Stimulated activated CD8-positive, alpha-beta memory T cell treated with anti-CD3 and anti-CD28 coated beads, Interleukin-12 subunit alpha, Interleukin-12 subunit beta, amount 100 ng/mL, for 24 hours (primary cell): Measurements from ENCODE around the gene LALBA.
"Not testable (repeated sequence)": the region's sequence is repeated elsewhere in the genome, so short reads cannot be mapped to it uniquely, and the experiment has no call there.

Experiments used
- DNase-seq: peaks from one replicate; pipeline ENCODE4 v3.0.0-alpha.2; 2020; ENCODE audit errors: extremely low read depth

The LALBA gene

DNA sequence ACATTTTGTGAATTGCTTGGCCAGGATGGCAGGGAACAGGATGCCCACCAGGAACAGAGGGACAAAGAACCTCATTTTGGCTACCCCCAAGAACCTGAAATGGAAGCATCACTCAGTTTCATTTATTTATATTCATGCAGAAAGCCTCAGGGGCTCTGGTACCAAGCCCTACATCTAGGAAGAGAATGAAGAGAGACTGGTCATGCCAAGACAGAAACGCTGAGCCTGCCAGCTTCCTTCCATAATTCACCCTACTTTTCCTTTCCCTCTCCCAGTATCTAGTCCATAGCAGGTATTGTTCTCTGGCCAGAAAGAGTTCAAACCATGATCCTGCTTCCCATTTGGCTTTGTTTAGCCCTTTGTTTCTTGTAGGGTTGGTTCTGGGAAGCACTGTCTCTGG, at the start of gene LALBA:
TSS of gene LALBA (minus strand) at position 101 of the 400 bp plus-strand sequence. CDS start at position 75, 26 bp downstream.
- DNase-seq = no peak

DNA sequence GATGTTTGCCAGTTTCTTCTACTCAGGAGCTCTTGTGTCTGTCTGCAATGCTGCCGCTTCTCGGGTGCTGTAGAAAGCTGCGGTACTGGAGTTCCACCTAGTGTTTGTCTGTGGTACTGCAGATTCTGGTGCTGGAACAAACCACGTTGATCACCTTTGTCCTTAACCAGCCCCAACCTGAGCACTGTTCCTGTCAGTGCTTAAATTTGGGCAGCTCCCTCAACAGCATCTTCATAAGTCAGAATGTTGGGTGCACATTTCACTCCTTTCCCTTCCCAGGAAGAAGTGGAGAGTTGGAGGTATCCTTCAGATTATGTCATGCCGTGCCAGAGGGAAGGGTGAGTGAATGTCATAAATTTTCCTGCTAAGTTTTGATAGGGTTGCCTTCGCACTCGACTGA, 48.7 kb upstream of the LALBA start:
- peak; percentile 24 for DNase-seq

DNA sequence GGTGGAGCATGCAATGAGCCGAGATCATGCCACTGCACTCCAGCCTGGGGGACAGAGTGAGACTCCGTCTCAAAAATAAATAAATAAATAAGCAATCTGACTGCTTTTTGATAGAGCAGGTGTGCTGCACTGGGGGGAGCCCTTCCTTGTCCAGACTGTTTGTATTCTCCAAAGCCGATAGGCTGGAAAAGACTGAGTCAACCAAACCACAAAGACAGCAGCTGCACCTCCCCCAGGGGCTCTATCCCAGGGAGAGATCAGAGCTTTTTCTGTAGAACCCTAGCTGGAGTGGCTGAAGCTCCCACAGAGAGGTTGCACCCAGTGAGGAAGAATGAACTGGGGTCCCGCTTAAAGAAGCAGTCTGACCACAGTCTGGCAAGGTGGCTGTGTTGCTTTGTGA, 45.8 kb upstream of the LALBA start:
- no peak for DNase-seq

DNA sequence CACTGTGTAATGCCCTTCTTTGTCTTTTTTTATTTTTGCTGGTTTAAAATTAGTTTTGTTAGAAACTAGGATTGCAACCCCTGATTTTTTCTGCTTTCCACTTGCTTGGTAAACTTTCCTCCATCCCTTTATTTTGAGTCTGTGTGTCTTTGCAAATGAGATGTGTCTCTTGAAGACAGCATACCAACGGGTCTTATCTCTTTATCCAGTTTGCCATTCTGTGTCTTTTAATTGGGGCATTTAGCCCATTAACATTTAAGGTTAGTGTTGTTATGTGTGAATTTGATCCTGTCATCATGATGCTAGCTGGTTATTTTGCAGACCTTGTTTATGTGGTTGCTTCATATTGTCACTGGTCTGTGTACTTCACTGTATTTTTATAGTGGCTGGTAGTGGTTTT, 43.5 kb upstream of the LALBA start:
- no peak for DNase-seq

DNA sequence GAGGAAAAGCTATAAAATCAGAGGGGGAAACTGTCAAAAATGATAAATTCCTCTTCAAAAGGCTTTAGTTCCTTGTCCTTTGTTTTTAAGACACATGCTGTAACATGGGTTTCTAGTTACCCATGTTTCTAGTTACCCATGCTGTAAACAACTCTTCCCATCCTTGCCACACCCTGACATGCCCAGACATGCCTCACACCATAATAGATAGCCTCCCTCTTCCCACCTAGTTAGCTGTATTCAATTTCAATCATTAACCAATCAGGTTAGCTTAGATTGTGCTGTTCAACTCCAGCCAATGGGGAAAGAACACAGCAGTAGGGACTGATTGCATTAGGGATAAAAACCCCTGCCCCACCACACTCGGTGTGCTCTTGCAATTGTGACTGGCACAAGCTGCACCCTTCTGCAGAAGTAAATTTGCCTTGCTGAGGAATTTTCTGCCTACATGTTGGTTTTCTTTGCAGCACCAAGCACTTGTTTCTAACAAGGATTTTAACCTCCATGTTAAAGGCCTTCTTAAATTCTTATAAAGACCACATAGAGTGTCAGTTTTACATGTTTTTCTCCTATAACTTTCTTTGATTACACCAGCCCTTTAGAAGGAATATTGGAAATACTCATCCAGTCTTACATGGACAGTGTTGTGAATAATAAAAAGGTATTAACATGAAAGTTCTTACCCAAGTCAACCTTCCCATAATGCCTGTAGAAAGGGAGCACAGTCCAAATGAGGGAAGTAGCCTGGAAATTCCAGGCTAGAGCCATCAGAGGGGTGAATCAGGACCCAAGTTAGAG, 32.5 kb upstream of the LALBA start:
- DNase-seq = no peak

DNA sequence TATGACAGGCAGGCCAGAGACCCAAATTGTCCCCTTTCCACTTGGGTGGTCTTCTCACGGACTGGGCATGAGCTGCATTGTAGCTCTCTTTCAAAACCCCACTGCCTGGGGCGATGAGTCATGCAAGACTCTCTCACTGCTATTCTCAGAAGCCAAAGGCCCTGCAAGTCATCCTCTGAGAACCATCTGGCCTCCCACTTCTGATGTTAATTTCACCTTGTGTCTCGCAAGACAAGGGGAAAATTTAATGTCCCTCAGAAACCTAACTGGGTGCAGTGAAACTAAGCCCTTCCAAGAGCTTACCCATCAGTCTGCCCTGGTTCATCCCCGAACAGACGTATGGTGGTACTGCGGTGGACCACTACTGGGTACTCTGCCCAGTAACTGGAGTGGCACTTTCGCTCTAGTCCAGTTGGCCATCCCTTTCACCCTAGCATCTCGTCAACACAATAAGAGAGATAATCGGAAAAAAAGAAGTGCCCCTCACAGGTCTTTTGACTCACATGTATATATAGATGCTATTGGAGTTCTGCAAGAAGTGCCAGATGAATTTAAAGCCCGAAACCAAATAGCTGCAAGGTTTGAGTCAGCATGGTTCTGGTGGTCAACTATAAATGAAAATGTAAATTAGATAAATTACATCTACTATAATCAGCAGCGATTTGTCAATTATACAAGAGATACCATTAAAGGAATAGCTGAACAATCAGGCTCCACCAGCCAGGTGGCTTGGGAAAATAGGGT, 31.3 kb upstream of the LALBA start:
- DNase-seq = no peak

DNA sequence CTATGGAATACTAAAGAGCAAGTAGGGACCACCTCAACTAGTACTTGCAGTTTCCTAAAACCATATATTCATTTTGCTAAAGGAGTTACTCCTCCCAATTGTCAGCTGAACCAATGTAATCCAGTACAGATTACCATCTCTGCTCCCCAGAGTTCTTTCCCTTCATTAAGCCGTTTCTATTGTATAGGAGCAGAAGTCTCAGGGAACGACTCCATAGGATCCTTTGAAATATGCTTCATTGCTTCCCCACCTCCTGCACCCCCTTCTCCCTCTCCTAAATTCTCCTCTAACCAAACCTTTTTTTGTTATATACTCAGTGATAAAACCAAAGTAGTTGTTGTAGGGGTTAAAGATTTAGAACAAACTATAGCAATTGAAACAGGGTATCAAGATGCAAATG, 30.7 kb upstream of the LALBA start:
- no peak for DNase-seq

DNA sequence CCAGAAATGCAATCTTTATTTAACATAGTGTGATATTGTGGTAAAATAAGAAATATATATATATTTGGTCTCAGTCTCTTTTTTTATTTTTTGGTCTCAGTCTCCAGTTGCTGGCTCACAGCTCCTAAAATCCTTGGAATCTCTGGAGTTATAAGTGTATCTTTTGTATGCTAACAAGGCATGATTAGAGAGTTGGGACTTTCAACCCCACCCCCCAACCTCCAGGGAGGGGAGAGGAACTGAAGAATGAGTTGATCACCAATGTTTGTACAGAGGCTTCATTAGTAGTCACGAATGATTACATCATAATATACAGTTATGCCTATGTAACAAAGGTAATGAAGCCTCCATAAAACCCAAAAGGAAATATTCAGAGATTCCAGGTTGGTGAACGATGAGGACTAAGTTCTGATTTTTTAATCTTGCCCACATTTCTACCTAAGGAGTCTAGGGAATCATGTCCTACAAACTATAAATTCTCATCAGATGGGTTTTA, 22.8 kb upstream of the LALBA start:
- no peak for DNase-seq

DNA sequence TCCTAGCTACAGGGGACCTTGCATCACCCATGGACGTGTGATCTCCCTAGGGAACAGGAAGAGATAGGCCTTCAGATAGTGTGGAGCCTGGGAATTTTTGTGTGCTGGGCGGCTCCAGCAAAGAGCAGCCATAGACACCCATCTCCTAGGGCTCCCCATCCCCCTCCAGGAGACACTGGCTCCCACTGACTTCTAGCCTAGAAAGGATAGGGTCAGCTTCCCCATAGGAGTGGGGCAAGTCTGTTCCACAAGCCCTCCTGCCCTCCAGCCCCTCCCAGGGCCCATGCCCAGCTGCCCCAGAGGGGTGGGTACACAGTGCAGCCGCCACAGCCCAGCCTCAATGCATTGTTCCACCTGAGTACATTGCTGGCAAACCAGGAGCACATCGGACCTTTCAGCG, 16.5 kb upstream of the LALBA start:
- DNase-seq = no peak

DNA sequence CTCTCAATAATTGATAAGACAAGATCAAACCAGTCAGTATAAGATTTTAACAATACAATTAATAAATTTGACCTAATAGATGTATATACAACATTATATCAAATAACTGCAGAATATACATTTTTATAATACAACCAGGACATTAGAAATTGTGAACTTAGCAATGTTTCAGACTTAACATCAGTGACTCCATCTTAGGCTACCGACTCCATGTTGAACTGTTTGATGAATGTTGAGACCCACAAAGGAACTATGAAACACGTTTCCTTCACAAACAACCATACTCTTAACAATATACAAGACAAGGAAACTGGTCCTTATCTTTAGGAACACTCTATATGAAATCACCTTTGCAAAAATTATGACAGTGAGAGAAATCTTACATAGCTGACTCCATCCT, 13.9 kb upstream of the LALBA start:
- DNase-seq = no peak

DNA sequence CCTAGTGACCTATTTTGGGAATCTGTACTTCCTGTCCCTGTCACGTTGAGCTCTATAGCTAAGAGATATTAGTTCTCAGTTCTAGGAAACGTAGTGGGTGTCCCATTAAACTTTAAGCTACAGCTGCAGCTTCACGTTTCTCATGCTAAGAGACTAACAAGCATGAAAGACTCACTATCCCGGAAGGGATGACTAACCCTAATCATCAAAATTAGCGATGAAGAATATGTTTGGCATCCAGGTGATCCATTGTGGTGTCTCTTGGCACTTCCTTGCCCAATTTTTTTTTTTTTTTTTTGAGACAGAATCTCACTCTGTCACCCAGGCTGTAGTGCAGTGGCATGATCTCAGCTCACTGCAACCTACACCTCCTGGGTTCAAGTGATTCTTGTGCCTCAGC, 11.0 kb upstream of the LALBA start:
- DNase-seq = no peak

DNA sequence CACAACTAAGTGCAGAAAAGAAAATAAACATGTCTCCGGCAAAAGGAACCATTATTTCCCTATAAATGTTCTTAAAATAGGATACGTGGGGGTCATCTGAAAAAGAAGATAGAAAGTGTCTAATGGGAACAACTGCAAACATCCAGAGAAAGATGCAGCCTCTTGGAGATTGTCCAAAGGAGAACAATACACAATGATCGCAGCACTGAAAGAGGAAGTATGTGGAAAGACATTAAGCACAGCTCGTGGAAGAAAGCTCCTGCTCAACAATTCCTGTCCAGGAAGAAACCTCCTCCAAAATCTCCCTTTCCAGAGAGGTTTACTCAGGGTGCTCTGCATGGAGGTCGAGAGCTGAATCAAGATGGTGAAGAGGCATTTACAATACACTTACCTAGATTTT, 2.5 kb upstream of the LALBA start:
- no peak for DNase-seq

DNA sequence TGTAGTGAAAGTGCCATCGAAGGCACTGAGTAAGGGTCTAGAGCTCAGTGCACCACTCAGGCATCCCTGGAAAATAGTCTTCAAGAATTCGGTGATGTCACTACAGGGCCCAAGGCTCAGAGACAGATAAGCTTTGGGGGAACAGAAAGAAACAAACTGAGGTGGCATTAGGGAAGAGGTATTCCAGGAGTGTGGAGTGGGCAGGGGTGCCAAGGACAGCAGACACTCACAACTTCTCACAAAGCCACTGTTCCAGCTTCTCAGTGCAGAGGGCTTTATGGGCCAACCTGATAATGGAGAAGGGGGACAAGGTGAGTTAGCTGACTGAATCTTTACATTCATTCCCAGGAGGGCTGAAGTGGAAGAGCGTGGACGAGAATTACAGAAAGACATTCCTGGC, 2.1 kb downstream of the LALBA start:
- no peak for DNase-seq

DNA sequence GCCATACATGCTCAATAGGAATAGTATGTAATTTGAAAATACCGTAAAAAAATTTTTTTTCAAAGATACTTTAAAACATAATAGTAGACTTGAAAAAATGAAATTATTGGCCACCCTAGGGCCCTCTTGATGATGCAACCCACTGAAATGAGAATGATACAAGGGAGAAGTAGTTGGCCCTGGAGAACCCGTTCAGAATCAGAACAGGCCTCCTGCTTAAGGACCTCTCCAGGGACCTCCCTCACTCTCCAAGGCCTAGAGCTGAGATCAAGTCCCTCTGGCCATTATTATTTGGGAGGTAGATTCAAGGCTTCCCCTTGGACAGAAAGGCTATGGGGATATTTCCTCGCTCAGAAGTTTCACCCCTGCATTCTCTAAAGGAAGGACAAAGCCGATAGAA, 11.9 kb downstream of the LALBA start:
- no peak for DNase-seq

DNA sequence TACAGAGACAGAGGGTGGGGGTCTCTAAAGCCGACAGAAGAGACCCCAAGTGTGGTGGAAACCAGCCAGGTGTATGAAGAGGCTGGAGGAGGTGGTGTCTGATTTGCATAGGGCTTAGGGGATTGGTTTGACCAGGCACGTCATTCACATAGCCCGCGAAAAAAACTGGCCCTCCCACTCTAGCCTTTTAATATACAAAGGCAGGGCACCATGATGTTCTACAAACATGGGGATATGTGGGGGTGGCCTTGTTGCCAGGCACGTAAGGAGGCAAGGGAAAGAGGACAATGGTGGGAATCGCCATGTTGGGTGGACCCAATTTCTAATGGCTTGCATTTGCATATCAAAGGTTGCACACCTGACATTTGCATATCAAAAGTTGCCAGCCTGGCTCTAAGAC, 13.2 kb downstream of the LALBA start:
- no peak for DNase-seq

DNA sequence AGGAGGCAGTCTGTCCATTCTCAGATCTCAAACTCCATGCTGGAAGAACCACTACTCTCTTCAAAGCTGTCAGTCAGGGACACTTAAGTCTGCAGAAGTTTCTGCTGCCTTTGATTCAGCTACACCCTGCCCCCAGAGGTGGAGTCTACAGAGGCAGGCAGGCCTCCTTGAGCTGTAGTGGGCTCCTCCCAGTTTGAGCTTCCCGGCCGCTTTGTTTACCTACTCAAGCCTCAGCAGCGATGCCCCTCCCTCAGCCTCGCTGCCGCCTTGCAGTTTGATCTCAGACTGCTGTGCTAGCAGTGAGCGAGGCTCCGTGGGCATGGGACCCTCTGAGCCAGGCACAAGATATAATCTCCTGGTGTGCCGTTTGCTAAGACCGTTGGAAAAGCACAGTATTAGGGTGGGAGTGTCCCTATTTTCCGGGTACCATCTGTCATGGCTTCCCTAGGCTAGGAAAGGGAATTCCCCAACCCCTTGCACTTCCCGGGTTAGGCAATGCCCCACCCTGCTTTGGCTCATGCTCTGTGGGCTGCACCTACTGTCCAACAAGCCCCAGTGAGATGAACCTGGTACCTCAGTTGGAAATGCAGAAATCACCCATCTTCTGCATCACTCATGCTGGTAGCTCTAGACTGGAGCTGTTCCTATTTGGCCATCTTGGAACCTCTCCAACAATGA, 16.0 kb downstream of the LALBA start:
- not testable (repeated sequence) for DNase-seq

DNA sequence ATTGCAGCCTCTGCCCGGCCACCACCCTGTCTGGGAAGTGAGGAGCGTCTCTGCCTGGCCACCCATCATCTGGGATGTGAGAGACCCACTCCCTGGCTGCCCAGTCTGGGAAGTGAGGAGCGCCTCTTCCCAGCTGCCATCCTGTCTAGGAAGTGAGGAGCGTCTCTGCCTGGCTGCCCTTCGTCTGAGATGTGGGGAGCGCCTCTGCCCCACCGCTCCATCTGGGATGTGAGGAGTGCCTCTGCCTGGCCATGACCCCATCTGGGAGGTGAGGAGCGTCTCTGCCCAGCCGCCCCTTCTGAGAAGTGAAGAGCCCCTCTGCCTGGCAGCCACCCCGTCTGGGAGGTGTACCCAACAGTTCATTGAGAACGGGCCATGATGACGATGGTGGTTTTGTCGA, 18.2 kb downstream of the LALBA start:
- not testable (repeated sequence) for DNase-seq

DNA sequence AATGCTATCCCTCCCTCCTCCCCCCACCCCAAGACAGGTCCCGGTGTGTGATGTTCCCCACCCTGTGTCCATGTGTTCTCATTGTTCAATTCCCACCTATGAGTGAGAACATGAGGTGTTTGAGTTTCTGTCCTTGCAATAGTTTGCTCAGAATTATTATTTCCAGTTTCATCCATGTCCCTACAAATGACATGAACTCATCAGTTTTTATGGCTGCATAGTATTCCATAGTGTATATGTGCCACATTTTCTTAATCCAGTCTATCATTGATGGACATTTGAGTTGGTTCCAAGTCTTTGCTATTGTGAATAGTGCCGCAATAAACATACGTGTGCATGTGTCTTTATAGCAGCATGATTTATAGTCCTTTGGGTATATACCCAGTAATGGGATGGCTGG, 22.8 kb downstream of the LALBA start:
- not testable (repeated sequence) for DNase-seq

DNA sequence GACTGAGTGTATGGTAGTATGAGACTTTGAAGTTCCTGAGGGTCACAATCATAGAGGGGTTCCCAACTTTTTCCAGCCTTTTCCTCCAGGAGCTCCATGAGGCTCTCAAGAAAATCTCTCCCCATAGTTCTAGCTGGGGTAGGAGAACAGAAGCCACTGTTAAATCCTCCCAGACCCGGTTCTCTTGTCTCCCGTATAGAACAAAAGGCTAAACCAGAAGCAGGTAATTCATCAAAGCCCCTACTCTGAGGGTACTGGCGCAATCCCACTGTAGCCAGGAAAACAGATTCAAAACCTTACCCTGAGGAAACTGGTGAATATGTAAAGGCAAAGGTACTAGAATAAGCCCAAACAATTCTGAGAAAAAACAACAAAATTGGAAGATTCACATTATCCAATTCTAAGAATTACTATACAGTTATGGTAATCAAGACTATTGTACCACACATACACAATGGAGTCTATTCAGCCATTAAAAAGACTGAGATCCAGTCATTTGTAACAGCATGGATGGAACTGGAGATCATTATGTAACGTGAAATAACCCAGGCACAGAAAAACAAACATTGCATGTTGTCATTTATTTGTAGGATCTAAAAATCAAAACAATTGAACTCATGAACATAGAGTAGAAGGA, 23.9 kb downstream of the LALBA start:
- DNase-seq = no peak

DNA sequence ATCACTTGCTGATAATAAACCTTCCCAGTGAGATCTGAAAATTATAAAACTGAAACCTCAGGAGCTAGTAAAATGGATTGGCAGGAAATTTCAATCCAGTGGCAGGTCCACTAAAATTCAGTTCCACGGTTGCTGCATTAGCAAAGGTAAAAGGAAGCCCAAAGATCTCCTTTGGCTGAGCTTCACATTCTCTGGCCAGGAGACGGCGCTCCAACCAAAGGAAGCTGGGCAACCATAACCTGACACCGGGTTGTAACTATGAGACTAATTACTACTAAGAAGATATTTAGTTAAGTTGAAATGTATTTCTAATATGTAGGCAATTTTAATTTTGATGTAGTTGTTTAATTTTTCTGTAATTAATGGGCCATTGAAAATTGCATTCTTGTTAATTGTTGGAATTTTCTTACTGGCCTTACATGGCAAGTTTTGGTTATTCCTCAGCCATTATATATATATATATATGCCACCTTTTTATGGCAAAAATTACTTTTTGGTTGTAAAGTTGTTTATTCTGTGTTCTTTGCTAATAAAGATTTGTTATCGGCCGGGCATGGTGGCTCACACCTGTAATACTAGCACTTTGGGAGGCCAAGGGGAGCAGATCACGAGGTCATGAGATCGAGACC, 27.4 kb downstream of the LALBA start:
- no peak for DNase-seq

DNA sequence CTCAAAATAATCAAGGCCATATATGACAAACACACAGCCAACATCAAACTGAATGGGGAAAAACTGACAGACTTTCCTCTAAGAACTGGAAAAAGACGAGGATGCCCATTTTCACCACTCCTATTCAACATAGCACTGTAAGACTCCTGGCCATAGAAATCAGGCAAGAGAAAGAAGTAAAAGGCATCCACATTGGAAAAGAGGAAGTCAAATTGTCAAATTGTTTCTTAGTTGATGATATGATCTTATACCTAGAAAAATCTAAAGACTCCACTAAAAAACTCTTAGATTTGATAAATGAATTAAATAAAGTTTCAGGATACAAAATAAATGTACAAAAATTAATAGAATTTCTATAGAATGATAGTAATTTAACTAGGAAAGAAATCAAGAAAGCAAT, 33.2 kb downstream of the LALBA start:
- no peak for DNase-seq

DNA sequence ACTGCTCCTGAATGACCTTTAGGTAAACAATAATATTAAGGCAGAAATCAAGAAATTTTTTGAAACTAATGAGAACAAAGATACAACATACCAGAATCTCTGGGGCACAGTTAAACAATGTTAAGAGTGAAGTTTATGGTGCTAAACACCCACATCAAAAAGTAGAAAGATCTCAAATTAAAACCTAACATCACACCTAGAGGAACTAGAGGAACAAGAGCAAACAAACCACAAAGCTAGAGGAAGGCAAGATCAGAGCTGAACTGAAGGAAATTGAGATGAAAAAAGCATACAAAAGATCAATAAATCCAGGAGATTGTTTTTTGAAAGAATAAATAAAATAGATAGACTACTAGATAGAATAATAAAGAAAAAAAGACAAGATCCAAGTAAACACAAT, 37.2 kb downstream of the LALBA start:
- no peak for DNase-seq
